GM10847 (cell line): ENCODE measurements around the gene RBMXL2.

Experiments
- POLR2A ChIP-seq: IDR thresholded peaks from 2 replicates; pipeline ENCODE4 v1.6.1; 2011; ENCODE audit not compliant: insufficient read length; ENCODE audit errors: extremely low read depth

Gene RBMXL2

GRCh38 chr11:7138051-7138450 is 49.3 kb downstream of the RBMXL2 start:
- TF ChIP-seq POLR2A = no peak
